ENCODE results near the gene ZMYND19.

DNA sequence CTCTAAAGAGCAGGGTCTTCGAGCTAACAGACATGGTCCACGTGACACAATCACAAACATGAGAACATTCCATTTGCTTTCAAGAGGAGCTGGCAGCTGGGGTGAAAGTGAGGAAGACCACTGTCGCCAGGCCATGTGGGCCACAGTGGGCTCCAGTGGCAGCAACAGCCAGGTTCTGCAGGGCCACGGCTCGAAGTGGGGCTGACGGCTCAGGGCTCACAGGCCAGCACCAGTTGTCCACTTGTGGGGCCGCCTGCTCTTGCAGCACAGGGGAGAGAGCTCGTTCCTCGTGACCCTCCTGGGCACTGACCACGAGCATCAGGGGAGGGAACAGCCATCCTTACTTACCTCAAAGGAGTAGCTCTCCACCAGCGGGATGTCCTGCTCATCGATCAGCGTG is 2.0 kb downstream of the ZMYND19 start:
- TF ChIP-seq, protein P1, sequence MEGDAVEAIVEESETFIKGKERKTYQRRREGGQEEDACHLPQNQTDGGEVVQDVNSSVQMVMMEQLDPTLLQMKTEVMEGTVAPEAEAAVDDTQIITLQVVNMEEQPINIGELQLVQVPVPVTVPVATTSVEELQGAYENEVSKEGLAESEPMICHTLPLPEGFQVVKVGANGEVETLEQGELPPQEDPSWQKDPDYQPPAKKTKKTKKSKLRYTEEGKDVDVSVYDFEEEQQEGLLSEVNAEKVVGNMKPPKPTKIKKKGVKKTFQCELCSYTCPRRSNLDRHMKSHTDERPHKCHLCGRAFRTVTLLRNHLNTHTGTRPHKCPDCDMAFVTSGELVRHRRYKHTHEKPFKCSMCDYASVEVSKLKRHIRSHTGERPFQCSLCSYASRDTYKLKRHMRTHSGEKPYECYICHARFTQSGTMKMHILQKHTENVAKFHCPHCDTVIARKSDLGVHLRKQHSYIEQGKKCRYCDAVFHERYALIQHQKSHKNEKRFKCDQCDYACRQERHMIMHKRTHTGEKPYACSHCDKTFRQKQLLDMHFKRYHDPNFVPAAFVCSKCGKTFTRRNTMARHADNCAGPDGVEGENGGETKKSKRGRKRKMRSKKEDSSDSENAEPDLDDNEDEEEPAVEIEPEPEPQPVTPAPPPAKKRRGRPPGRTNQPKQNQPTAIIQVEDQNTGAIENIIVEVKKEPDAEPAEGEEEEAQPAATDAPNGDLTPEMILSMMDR (IDR thresholded peaks at IDR 0.05; ENCODE audit: insufficient read depth, low read length, poor library complexity, severe bottlenecking) = no peak
- no peak for TF ChIP-seq EZH2phosphoT487 (conservative IDR thresholded peaks at IDR 0.05; ENCODE audit: low read length)
